ENCODE results near the gene MTM1.

DNA sequence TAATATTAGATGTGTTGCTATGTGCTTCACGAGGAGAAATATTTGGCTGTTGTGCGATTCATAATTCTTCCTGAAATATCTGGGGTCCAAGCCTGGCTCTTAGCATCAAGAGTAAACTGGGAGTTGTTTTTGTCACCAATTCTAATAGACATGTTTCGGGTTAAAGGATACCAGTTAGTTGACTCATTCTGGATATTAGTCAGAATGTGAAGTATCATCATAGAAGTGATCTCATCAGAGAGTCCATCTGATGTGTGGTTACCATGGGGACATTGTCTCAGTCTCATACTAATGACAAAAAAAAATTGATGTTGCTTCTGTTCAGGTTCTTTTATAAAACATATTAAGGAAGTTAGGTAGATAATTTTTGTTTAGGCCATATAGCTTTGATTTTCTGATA, 67.5 kb downstream of the MTM1 start:
- TF ChIP-seq, protein P1, sequence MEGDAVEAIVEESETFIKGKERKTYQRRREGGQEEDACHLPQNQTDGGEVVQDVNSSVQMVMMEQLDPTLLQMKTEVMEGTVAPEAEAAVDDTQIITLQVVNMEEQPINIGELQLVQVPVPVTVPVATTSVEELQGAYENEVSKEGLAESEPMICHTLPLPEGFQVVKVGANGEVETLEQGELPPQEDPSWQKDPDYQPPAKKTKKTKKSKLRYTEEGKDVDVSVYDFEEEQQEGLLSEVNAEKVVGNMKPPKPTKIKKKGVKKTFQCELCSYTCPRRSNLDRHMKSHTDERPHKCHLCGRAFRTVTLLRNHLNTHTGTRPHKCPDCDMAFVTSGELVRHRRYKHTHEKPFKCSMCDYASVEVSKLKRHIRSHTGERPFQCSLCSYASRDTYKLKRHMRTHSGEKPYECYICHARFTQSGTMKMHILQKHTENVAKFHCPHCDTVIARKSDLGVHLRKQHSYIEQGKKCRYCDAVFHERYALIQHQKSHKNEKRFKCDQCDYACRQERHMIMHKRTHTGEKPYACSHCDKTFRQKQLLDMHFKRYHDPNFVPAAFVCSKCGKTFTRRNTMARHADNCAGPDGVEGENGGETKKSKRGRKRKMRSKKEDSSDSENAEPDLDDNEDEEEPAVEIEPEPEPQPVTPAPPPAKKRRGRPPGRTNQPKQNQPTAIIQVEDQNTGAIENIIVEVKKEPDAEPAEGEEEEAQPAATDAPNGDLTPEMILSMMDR (conservative IDR thresholded peaks at IDR 0.05; ENCODE audit: low read depth in 2 of 2): no peak
- TF ChIP-seq POLR2AphosphoS5 (IDR thresholded peaks at IDR 0.05; ENCODE audit: low read depth): no peak
- no peak for TF ChIP-seq EZH2 (IDR thresholded peaks at IDR 0.05; ENCODE audit: low read depth, unreplicated experiment)
- no peak for TF ChIP-seq JUNB (IDR thresholded peaks at IDR 0.05; ENCODE audit: unreplicated experiment)
- TF ChIP-seq ZNF331 (CRISPR knock-in tag; IDR thresholded peaks at IDR 0.05; ENCODE audit: low read depth): no peak
- TF ChIP-seq, protein P2, sequence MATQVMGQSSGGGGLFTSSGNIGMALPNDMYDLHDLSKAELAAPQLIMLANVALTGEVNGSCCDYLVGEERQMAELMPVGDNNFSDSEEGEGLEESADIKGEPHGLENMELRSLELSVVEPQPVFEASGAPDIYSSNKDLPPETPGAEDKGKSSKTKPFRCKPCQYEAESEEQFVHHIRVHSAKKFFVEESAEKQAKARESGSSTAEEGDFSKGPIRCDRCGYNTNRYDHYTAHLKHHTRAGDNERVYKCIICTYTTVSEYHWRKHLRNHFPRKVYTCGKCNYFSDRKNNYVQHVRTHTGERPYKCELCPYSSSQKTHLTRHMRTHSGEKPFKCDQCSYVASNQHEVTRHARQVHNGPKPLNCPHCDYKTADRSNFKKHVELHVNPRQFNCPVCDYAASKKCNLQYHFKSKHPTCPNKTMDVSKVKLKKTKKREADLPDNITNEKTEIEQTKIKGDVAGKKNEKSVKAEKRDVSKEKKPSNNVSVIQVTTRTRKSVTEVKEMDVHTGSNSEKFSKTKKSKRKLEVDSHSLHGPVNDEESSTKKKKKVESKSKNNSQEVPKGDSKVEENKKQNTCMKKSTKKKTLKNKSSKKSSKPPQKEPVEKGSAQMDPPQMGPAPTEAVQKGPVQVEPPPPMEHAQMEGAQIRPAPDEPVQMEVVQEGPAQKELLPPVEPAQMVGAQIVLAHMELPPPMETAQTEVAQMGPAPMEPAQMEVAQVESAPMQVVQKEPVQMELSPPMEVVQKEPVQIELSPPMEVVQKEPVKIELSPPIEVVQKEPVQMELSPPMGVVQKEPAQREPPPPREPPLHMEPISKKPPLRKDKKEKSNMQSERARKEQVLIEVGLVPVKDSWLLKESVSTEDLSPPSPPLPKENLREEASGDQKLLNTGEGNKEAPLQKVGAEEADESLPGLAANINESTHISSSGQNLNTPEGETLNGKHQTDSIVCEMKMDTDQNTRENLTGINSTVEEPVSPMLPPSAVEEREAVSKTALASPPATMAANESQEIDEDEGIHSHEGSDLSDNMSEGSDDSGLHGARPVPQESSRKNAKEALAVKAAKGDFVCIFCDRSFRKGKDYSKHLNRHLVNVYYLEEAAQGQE (IDR thresholded peaks at IDR 0.05; ENCODE audit: unreplicated experiment): no peak
- TF ChIP-seq NANOG (IDR thresholded peaks at IDR 0.05; ENCODE audit: borderline replicate concordance): no peak
- TF ChIP-seq ZNF114 (CRISPR knock-in tag; IDR thresholded peaks at IDR 0.05): no peak
